Right hindlimb (tissue), 1 donor: ENCODE results near the gene AJAP1.

Source experiments
- DNase-seq: peaks from one replicate; pipeline ENCODE4 v3.0.0-alpha.2; 2018

AJAP1 gene

GRCh38 chr1:4703646-4704045 lies 49.2 kb downstream of the AJAP1 start:
- DNase-seq, result no peak

- DNase-seq, result no peak
These were observed 54.6 kb downstream of the AJAP1 start for GRCh38 chr1:4708840-4709507.

GRCh38 chr1:4709641-4710040 lies 55.2 kb downstream of the AJAP1 start:
- DNase-seq, result no peak

- no peak for DNase-seq
These were observed 56.4 kb downstream of the AJAP1 start for GRCh38 chr1:4710592-4711415.

- no peak for DNase-seq
These were observed 57.2 kb downstream of the AJAP1 start for GRCh38 chr1:4711416-4712275.

DNA sequence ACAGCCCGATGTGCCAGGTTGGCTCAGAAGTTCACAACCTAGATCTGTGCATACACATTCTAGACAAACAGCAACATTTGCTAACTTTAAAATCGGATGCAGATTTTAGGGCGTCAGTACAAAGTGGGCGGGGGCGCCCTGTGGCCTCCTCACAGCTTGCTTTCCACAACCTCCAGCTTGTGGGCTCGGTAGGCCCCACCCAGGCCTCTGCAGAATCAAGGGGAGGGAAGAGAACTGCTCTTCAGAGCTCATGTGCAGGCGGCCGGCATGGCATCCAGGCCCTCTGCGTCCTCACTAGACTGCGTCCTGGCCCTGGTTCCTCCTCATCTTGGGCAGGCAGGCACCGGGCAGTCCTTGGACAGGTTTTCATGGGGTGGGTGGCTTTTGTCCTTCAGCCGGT lies 59.3 kb downstream of the AJAP1 start:
- no peak for DNase-seq

GRCh38 chr1:4716406-4716805 lies 62.0 kb downstream of the AJAP1 start:
- DNase-seq, result no peak

DNA sequence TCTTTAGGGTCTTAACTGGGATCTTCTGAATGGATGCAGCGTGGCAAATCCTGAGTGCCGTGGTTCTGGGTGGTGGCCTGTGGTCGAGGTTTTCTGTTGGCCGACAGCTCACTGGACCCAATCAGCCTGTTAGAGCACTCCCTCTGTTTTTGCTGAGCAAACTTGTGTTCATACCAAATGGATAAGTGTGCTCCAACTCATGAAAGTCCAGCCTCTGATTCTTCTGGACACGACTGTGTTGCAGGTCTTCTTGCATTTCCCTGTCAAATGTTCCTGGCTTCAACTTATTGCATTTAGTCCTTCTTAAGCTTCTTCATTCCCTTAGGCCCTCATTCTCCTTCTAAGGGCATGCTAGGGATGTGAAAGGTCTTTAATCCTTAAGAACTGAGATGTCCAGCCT lies 63.7 kb downstream of the AJAP1 start:
- no peak for DNase-seq

GRCh38 chr1:4723106-4723505 lies 68.7 kb downstream of the AJAP1 start:
- no peak for DNase-seq

DNA sequence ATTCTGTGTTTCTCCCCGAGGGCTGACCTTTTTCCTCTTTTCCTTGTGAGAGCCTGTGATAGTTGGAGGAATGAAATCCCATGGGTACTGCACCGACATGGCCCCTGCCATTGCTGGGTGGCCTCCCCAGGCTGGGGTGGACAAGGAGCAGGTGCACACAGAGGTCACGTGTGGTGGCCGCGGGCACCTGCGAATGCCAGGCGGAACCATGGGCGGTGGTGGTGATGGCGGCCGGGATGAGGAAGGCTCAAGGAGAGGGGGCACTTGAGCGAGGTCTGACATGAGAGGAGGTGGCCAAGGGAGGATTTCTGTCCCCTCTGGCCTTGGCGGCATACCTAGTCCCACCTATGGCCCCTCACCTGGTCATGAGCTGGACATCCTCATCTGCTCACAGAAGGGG lies 69.6 kb downstream of the AJAP1 start:
- DNase-seq, result no peak

DNA sequence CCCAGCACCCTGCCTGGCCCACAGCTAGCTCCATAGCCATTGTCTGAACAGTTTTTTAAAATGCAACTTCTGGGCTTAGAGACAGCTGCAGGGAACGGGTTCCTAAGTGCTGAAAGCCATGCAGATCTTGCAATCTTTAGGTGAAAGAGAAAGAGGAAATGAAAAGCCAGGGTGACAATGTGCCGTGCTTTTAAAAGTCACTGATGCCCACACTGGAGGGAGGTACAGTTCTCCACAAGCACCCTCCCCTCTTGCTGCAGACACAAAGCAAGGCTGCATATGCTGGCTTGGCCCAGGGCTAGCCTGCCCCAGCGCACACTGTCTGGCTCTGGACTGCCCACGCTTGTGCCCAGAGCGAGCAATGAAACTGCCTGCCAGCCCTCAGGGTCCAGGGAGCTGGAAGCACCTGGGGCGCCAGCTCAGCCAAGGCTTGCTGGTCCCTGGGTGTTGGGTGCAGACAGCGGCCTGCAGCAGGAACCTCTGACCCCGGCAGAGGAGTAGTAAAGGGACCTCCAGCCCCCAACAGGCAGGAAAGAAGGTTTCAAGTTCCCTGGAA lies 70.4 kb downstream of the AJAP1 start:
- no peak for DNase-seq

GRCh38 chr1:4725416-4725815 lies 71.0 kb downstream of the AJAP1 start:
- DNase-seq, result no peak

- no peak for DNase-seq
These were observed 72.4 kb downstream of the AJAP1 start for GRCh38 chr1:4726620-4727341.

GRCh38 chr1:4728319-4729089 lies 74.1 kb downstream of the AJAP1 start:
- DNase-seq, result no peak

DNA sequence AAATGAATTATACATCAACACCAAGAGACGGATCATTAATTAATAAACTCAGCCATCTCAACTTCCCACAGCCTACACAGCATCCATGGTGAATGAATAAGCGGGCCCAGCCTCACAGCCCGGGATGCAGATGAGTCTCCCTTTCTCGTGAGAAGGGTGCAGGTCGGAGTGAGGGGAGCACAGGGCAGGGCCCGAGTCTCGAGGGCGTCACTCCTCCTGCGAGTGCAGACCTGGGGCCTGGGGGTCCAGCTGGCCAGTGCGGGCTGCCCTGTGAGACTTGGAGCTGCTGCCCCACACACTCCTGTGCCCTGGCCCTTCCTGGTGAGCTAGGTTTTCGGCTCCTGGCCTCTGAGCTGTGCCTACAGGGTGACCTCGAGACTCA lies 74.7 kb downstream of the AJAP1 start:
- no peak for DNase-seq

DNA sequence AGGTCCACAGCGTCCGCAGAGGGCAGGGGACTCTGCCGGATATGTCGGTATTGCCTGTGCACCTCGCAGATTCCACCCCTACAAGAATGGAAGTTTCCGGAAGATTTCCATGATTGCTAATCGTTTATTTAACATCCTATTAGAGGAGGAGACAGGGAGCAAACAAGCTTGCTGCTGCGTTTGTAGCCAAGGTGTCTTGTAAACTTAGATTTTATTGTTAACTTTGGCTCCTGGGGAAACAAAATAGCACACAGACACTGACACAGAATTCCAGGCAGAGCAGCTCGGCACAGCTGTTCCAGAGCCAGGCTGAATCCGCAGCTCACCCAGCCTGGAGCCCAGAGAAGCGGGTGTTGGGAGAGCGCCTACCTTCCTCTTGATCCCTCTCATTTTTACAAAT lies 75.7 kb downstream of the AJAP1 start:
- DNase-seq, result no peak

DNA sequence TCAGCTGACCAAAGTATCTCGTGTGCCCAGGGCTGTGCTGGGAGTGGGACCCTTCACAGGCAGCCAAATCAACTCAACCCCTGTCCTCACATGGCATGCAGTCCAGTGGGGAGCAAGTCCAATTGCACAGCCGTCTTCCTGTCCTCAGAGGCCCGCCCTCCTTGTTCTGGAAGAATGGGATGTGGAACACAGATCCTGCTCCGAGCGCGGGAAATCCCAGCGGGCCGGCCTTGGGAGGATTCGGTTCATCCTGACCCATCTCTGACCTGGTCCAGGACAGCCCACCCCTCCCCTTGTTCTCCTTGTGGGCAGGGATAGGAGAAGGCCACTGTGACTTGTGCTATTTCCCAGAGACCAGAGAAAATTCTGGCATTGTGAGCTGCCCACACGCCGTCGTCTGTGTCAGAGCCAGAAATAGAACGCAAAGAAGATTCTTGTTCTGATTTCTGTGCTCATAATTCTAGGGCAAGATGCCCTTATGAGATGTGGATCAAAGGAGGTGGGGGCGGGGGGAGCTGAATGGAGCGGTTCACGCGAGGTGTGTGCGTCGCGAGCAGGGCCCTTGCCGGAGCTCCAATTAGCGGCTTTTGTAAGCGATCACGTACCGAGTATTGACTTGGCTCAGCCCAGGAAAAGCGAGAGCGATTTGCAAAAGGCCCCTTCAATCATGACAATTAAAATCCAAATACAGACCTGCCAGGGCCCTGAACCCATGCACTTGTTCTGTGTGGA lies 79.2 kb downstream of the AJAP1 start:
- DNase-seq, result no peak

DNA sequence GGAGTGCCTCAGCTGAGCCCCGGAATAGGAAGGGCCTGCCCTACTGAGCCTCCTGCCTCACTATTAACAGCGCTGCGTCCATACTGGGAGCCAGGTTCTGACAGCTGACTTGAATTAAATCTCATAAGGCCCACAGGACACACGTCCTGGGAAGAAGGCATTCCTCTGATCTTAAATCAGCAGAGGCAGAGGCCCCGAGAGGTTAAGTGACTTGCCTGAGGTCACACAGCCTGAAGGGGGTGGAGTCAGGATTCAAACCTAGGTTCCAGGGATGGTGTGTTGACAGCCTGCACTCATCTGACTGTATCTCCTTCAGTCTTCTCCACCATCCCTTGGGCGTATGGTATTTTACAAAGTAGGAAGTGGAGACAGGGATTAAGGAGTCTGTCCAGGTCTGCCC lies 79.8 kb downstream of the AJAP1 start:
- no peak for DNase-seq

- no peak for DNase-seq
These were observed 80.4 kb downstream of the AJAP1 start for GRCh38 chr1:4734791-4735190.

- DNase-seq, result no peak
These were observed 81.8 kb downstream of the AJAP1 start for GRCh38 chr1:4736254-4736653.

DNA sequence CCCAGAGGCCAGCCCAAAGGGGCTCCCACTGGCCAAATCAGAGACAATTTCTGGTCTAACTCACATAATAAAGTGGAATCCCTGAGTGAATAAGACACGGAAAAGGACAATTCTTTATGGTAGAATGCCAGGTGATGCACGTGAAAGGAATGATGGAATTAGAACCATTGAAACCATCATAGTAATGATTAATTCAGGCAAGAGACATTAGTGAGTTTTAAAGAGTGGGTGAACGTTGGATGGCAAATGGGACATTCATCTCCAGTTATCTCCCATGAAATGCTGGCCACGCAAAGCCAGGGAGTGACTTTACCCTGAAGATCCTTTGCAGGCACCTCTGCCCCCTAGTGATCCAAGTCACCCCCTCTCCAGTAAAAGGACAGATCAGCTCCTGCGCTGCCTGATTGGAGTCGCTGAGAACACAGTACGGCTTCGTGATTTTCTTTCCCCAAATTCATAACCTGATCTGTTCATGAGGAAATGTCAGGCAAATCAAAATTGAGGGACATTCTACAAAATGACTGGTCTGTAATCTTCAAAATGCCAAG lies 87.5 kb downstream of the AJAP1 start:
- no peak for DNase-seq
